Esophagus (tissue), 2 donors: Measurements from ENCODE around the gene MSMO1. TPM values are rescaled to one million over a fixed set of nuclear protein-coding genes. Genes with fewer than 3 reads are reported as not detected.

Experiments
- H3K27ac ChIP-seq, 2 donors: one replicate each; pipeline ENCODE4 v1.5.1; 2013; ENCODE audit warnings: low read depth in 2 of 2, mild to moderate bottlenecking in 2 of 2, inconsistent platforms in 1 of 2, low read length in 1 of 2, moderate library complexity in 1 of 2
- H3K27me3 ChIP-seq, 2 donors: one replicate each; pipeline ENCODE4 v1.6.1; 2013; ENCODE audit warnings: low read length in 2 of 2, control low read depth in 1 of 2, mild to moderate bottlenecking in 1 of 2; ENCODE audit not compliant: insufficient read depth in 2 of 2, control insufficient read depth in 1 of 2
- H3K36me3 ChIP-seq, 2 donors: one replicate each; pipeline ENCODE4 v1.6.1; 2013; ENCODE audit warnings: low read length in 1 of 2; ENCODE audit not compliant: control insufficient read depth in 2 of 2, insufficient read depth in 2 of 2
- H3K4me1 ChIP-seq, 2 donors: one replicate each; pipeline ENCODE4 v1.6.1; 2013; ENCODE audit warnings: low read length in 1 of 2; ENCODE audit not compliant: control insufficient read depth in 2 of 2, insufficient read depth in 2 of 2
- H3K4me3 ChIP-seq, 2 donors: one replicate each; pipeline ENCODE4 v1.5.1; 2013; ENCODE audit warnings: low read length in 2 of 2, mild to moderate bottlenecking in 2 of 2, low read depth in 1 of 2, moderate library complexity in 1 of 2
- H3K9me3 ChIP-seq, 2 donors: one replicate each; pipeline ENCODE4 v1.6.1; 2013; ENCODE audit warnings: mild to moderate bottlenecking in 2 of 2, low read depth in 1 of 2, low read length in 1 of 2, moderate library complexity in 1 of 2; ENCODE audit not compliant: control insufficient read depth in 2 of 2, insufficient read depth in 1 of 2
- WGBS, 2 donors: extraction: QIAGEN DNeasy Blood & Tissue Kit; methylation state at CpG; one replicate each; pipeline ENCODE4 v1.1.7; 2013; 5-methylcytosine and 5-hydroxymethylcytosine counted together
- polyA plus RNA-seq, 2 donors: library from polyadenylated mRNA; stranded (reverse); fragments of 200-250 nt; gene quantifications; one replicate each; pipeline ENCODE4 v1.2.3, GENCODE V29; 2013
- donor health status: healthy with polysubstance abuse.
- donor health status: Bipolar disorder and iron deficiency.

The MSMO1 gene
- polyA plus RNA-seq, 2 donors, result 109 to 154 TPM

GRCh38 chr4:165351359-165352130 is 24.1 kb downstream of the MSMO1 start:
- Histone ChIP-seq H3K36me3 (no peaks in the 10 kb centered on the region), H3K4me1 (no peaks in the 10 kb centered on the region), H3K27ac (no peak overlapping the region), H3K27me3 (no peaks in the 10 kb centered on the region), H3K9me3 (no peaks in the 10 kb centered on the region), H3K4me3 (no peak overlapping the region)
- WGBS, 2 donors, result 89 to 90% methylated on average over 5 of the region's 5 CpGs

DNA sequence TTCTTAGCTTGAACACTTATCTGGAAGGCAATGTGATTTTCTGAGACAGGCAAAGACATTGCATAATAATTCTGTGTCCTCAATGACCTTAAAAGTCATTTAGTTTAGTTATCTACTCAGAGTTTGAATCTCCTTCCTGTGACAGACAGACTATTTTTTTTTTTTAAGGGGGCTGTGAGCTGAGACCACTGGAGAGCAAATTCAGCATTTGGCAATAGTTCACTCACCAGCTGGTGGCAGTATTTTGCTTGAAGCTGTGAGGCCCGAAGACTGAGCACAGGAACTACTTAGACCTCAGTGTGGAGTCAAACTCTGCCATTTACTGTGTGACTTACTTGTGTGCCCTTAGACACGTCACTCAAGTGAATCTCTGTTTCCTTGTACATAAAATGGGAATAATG is 28.4 kb downstream of the MSMO1 start:
- no peaks in the 10 kb centered on the region for H3K4me1 ChIP-seq
- WGBS, 2 donors, result 13 to 15% methylated on average over 2 of the region's 2 CpGs
- H3K36me3 ChIP-seq, result no peaks in the 10 kb centered on the region
- H3K4me3 ChIP-seq, result no peak overlapping the region
- no peak overlapping the region for H3K27ac ChIP-seq
- H3K9me3 ChIP-seq, result peaks cover 0 to 2% of the 10 kb centered on the region in 2 donors
- no peaks in the 10 kb centered on the region for H3K27me3 ChIP-seq

DNA sequence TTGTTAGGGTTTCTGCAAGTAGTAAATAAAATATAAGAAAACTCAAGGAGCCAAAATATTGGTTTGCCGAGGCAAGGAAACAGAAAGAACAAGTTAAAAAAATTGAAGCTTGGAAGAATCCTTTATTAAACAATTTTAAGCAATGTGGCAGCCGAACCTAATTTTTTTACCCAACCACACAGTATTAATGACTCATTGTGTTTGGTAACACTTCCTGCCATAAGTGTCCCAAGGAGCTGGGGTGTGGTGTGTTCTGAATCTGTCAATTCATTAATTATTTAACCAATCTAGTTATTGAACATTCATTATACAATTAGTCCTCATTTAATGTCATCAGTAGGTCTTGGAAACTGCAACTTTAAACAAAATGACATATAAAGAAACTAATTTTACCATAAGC is 32.0 kb downstream of the MSMO1 start:
- 38 to 60% methylated on average over 2 of the region's 2 CpGs for WGBS, 2 donors
- Histone ChIP-seq H3K27ac (no peak overlapping the region), H3K9me3 (peaks cover 0 to 2% of the 10 kb centered on the region in 2 donors)

DNA sequence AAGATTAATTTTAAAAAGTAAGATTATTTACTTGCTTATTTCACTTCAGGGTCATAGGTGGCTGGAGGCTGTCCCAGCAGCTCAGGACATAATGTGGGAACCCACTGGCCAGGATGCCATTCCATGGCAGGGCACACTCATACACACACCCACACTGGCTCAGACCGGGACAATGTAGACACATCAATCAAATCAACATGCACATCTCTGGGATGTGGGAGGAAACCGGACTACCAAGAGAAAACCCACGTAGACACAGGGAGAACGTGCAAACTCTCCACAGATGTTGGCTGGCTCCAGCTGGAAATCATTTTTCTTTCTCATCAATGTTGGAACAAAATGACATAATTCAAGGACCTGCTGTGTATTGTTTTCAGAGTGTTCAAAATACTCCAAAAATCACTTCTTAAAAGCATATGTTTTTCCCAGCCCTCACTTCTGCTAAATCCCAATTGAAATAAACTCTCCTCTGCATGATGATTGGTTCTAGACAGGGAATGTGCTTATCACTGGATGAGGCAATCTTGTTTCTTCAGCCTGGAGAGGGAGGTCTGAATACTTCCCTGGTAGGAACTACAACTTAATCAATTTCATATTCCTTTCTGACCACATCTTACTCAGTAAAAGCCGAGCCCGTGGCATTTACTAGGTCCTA is 32.7 kb downstream of the MSMO1 start:
- no peaks in the 10 kb centered on the region for H3K36me3 ChIP-seq
- WGBS, 2 donors, result 66 to 73% methylated on average over 6 of the region's 6 CpGs
- no peaks in the 10 kb centered on the region for H3K27me3 ChIP-seq
- peaks cover 0 to 2% of the 10 kb centered on the region in 2 donors for H3K9me3 ChIP-seq
- H3K4me3 ChIP-seq, result no peak overlapping the region
- no peak overlapping the region for H3K27ac ChIP-seq
- peaks cover 0 to 1% of the 10 kb centered on the region in 2 donors for H3K4me1 ChIP-seq

More for the DNA sequence above, 32.0 kb downstream of the MSMO1 start:
- no peaks in the 10 kb centered on the region for H3K27me3 ChIP-seq
- no peak overlapping the region for H3K4me3 ChIP-seq
- H3K36me3 ChIP-seq, result no peaks in the 10 kb centered on the region
- H3K4me1 ChIP-seq, result no peaks in the 10 kb centered on the region

GRCh38 chr4:165360985-165361670 is 33.7 kb downstream of the MSMO1 start:
- WGBS, 2 donors, result 88 to 89% methylated on average over 7 of the region's 7 CpGs
- Histone ChIP-seq H3K4me1 (peaks cover 0 to 2% of the 10 kb centered on the region in 2 donors), H3K9me3 (peaks cover 0 to 2% of the 10 kb centered on the region in 2 donors), H3K36me3 (no peaks in the 10 kb centered on the region), H3K27ac (no peak overlapping the region), H3K27me3 (no peaks in the 10 kb centered on the region), H3K4me3 (no peak overlapping the region)

GRCh38 chr4:165361810-165362209 is 34.3 kb downstream of the MSMO1 start:
- Histone ChIP-seq H3K4me1 (peaks cover 0 to 2% of the 10 kb centered on the region in 2 donors), H3K27me3 (no peaks in the 10 kb centered on the region), H3K4me3 (no peak overlapping the region), H3K9me3 (peaks cover 0 to 2% of the 10 kb centered on the region in 2 donors), H3K36me3 (no peaks in the 10 kb centered on the region), H3K27ac (no peak overlapping the region)
- WGBS, 2 donors, result 71 to 75% methylated on average over 2 of the region's 2 CpGs

DNA sequence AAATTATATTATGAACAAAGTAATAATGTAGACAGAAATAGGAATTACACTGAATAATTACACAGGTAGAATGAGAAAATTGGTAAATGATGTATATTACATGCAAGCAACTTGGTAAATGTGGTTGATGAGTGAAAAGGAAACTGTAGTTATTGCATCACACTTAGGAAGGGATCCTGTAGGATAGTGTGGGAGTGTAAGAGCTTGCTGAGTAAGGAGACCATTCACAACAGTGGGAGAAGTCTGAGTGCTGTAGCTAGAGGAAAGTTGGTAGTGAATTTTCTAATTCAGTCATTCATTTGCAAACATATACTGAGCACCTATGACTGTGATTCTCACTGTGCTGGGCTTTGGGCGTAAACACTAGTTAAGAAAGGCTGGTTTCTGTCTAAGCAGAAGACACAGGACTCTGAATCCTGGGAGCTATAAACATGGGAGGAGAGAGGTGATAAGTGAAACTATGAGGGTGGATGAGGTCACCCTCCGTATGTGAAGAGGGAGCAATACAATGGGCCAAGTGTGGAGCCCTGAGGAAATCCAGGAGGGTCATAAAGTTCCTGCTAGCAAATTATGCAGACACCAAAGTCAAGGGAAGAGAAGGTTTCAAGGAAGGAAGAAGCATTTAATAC is 37.1 kb downstream of the MSMO1 start:
- H3K4me1 ChIP-seq, result peaks cover 2% of the 10 kb centered on the region in 2 donors
- no peaks in the 10 kb centered on the region for H3K27me3 ChIP-seq
- 79 to 83% methylated on average over 2 of the region's 2 CpGs for WGBS, 2 donors
- H3K27ac ChIP-seq, result no peak overlapping the region
- no peaks in the 10 kb centered on the region for H3K36me3 ChIP-seq
- H3K9me3 ChIP-seq, result peaks cover 0 to 2% of the 10 kb centered on the region in 2 donors
- H3K4me3 ChIP-seq, result no peak overlapping the region

GRCh38 chr4:165367040-165367439 is 39.6 kb downstream of the MSMO1 start:
- no peak overlapping the region for H3K27ac ChIP-seq
- H3K9me3 ChIP-seq, result no peaks in the 10 kb centered on the region
- H3K4me3 ChIP-seq, result no peak overlapping the region
- H3K4me1 ChIP-seq, result peaks cover 2% of the 10 kb centered on the region in 2 donors
- no peaks in the 10 kb centered on the region for H3K36me3 ChIP-seq
- 77 to 79% methylated on average over 4 of the region's 4 CpGs for WGBS, 2 donors
- no peaks in the 10 kb centered on the region for H3K27me3 ChIP-seq

DNA sequence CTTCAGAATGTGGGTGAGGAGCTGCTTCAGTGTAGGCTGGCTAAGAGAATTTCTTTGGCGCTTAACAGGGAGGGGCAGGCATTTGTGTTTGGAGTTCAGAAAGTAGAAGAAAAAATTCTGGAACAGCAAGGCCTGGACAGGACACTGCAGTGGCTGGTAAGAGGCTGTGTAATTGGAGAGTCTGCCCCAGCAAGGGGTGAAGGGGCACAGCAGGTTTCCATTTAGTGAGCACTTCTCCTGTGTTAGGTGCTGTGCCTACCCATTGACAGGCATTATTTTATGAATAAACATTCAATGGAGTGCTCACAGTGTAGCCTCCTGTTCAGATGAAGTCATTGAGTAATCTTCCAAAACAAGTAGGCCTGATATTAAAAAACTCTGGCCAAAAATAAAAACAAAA is 40.6 kb downstream of the MSMO1 start:
- 86 to 96% methylated on average over 1 of the region's 1 CpG for WGBS, 2 donors
- H3K36me3 ChIP-seq, result no peaks in the 10 kb centered on the region
- no peak overlapping the region for H3K27ac ChIP-seq

More for the DNA sequence above, 40.6 kb downstream of the MSMO1 start:
- no peak overlapping the region for H3K4me3 ChIP-seq
- peaks cover 2% of the 10 kb centered on the region in 2 donors for H3K4me1 ChIP-seq
- H3K27me3 ChIP-seq, result no peaks in the 10 kb centered on the region
- H3K9me3 ChIP-seq, result no peaks in the 10 kb centered on the region
